Smooth muscle cell of the brain vasculature (primary cell): ENCODE data around the gene CNGA4.
"Not testable (repeated sequence)": the region's sequence is repeated elsewhere in the genome, so short reads cannot be mapped to it uniquely, and the experiment has no call there.

ENCODE experiments used
- DNase-seq: peaks from one replicate; pipeline ENCODE4 v3.0.0-alpha.2; 2012; ENCODE audit warnings: low read depth, low spot score

CNGA4 gene

DNA sequence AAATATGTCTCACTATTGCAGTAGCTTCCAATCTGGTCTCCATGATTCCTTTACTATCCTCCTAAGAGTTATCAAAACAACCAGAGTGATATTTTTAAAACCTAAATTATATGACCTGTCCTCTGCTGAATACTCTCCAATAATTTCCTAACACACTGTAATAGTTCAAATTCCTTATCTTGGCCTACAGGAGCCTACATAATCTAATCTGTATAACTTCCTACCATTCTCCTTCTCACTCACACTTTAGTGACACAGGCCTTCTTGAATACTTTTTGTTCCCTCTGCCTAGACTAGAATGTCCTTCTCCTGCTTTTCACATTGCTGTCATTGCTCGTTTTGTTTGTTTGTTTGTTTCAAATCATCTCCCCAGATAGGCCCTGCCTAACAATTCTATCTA, 13.9 kb upstream of the CNGA4 start:
- DNase-seq, result no peak

DNA sequence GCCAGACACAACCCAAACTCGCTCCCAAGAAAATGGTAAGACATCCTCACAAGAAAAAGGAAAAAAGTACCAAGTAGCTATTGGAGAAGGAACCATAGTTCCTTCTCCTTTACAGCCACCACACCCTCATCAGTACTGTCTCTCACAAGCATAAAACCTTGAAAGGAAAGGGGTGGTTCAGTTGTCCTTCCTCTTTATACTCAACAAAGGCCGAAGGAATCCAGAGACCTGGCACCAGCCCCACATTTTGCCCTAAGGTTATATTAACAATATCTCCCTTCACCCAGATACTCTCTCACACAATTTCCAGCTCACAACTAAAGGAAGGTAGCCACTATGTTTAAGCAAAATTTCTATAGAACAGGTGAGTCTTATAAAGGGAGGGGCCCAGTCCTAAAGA, 13.0 kb upstream of the CNGA4 start:
- DNase-seq, result no peak

DNA sequence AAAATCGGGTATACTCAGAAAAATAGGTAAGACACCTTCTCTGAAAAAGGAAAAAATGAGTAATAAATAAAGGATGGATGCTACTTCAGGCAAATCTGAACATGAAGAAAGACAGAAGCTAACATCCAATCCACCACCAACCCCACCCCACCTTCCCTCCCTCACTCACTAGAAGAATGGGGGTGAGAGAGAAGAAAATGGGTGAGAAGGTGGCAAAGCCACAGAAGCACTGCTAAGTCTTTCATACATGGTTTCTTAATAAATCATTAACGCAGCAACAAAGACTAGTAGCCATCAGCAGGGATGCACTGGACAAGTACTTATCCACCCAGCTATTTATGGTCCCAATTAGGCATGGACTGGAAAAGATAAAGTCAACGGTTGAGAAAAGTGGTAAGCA, 10.4 kb upstream of the CNGA4 start:
- DNase-seq, result no peak

DNA sequence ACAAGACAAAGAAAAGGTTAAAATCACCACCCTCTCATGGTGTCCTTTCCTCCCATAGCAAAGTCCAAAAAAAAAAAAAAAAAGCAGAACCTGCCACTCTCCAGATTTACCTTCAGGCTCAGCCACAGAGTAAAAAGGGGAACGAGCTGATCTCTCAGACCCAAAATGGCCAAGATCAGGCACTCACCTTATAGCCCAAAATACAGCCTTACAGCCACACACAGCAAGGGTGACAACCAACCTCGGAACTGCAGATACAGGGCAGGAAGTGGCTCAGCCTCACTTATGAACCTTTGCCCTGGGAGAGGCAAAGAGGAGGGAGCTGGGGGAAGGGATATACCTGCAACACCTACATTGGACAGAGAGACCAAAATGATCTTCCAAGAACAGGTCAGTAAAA, 9.0 kb upstream of the CNGA4 start:
- no peak for DNase-seq

DNA sequence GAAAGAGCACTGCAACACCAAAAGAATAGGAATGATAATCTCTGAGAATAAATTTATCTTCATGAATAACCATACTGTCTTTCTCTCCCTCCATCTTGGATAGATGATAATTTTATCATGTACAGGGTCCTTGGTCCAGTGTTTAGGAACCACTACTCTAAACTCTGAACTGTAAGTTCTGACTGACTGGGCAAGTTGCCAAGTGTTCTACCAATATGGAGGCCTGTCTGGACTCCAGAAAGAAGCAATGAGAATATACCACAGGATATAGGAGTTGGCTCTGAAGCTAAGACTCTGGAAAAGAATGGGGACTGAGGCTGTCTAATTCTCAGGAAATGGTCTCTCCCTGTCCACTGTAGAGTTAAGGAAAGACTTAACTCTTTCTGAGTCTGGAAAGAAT, 6.0 kb upstream of the CNGA4 start:
- no peak for DNase-seq

DNA sequence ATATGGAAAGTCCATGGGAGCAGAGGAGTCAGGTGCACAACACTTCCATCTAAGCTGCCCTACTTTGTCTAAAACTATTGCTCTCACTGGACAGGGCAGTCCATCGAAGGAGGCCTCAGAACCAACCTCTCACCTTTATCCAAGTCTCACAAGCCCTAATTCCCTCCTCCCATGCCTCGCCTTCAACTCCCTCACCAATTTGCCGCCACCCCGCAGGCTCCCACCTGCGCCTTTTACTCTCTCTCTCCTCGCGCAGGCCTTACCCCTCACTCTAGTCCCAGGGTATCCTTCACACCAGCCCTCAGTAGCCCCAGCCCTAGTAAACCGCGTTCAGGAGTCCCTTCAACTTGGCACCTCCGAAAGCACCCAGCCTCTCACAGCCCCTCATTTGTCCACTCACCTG, 4.9 kb upstream of the CNGA4 start:
- DNase-seq, result no peak

DNA sequence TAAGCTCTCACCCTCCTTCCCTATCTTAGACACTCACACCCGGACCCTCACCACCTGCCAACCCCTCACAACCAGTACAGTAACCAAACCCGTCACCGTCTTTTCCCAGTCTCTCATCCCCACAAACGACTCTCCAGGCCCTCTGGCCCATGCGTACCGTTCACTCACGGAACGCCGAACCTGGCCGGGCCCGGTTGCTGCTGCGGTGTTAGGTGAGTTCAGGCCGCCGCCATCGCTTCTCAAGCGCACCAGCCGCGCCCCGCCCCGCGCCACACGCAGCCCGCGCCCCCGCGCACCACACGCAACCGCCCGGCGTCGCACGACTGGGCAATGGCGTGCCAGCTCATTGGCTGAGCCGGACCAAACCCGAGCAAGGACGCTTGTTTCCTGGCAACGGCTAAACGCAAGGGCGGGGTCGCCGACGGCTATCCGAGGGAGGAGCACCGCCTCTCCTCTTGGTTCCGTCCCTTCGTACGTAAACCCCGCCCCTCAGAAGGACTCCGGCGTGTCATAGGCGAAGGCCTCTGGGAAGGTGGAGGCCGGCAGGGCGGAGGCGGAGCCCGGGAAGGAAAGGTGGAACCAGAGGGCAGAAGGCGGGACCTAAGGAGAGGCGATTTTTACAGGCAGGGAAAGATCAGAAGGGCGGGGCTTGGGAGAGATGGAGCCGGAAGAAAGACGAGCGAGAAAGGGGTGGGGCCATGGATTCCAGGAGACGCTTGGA, 4.3 kb upstream of the CNGA4 start, which contains the start of gene FHIP1B:
FHIP1B (minus strand) TSS at position 250 of the 721 bp plus-strand sequence. CDS start 10,120 bp downstream, outside the sequence.
- DNase-seq, result peak; percentile 99

DNA sequence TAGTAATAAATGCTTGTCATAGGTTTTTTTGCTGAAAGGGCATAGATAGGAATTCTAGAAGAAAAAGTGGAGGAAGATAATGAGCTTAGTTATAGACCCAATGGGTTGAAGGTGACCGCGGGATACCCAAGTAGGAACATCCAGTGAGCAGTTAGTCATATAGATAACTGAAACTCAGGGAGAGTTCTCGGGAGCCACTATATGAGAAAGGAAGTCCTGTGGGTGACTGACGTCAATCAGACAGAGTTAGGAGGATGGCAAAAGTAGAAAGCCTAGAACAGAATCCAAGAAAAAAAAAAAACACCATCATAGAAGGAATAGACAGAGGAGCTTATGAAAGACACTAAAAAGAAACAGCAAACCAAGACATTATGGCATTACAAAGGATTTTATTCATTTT, 1.6 kb upstream of the CNGA4 start:
- no peak for DNase-seq

DNA sequence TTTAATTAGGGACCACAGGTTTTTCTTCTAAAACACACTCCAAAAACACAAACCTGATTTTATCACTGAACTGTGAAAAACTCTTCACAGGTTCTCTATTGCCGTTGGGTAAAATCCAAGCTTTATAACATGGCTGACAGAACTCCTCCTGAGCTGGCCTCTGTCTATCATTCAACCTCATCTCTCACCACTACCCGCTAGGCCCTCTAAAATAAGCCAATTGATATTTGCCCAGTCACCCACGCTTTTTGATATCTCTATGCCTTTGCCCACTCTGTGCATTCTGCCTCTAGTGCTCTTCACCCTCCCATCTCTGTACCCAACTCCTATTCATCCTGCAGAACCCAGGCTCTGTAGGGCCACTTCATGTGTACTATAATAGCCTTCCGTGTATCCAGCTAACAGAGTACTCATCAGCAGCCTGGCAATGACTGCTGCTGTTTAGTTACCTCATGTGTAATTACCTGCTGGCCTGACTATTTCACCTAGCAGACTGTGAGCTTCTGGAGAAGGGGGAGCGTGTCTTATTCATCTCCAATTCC, 1.1 kb upstream of the CNGA4 start:
- DNase-seq, result no peak

DNA sequence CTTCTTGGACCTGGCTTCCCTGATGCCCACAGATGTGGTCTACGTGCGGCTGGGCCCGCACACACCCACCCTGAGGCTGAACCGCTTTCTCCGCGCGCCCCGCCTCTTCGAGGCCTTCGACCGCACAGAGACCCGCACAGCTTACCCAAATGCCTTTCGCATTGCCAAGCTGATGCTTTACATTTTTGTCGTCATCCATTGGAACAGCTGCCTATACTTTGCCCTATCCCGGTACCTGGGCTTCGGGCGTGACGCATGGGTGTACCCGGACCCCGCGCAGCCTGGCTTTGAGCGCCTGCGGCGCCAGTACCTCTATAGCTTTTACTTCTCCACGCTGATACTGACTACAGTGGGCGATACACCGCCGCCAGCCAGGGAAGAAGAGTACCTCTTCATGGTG, 1.2 kb downstream of the CNGA4 start:
- DNase-seq, result no peak

DNA sequence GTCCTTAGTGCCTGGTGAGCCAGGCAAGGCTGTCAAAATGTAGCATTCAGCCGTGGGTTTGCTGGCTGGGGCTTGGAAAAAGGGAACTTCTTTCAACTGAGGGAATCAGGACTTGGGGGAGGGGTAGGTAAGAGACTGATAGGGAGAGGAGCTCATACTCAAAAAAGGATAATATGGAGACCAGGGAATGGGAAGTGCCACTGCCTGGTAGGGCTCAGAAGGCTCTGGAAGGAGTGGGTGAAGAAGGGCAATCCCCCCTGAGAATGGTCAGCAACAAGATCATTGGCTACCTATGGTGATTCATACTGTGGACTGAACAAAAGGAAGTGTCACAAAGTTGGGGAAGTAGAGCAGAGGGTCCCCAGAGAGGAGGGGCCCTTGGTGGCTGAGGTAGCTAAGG, 1.9 kb downstream of the CNGA4 start:
- DNase-seq, result no peak

DNA sequence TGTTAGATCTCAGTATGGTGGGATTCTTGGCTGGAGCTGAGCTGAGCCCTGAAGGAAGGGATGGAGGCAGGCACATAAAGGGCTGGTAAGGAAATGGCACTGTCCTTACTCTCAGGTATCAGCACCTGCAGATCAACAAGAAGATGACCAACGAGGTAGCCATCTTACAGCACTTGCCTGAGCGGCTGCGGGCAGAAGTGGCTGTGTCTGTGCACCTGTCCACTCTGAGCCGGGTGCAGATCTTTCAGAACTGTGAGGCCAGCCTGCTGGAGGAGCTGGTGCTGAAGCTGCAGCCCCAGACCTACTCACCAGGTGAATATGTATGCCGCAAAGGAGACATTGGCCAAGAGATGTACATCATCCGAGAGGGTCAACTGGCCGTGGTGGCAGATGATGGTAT, 2.4 kb downstream of the CNGA4 start:
- no peak for DNase-seq

DNA sequence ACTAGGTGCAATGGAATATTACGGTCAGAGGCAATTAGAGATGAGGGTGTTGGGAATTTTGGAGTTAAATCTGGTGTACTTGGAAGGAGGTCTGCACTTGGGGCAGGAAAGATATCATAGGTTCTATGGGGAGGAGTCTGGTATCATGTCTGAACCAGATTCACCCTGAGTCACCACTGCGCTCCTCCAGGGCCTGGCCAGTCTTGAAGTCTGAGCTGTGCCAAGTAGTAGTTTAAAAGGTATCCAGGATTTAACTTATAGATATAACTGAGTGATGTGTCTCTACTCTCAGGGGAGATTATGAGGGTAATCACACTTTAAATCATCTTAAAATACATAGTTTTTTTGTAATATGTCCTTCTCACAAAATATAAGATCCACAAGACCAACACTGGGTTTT, 6.6 kb downstream of the CNGA4 start:
- no peak for DNase-seq

DNA sequence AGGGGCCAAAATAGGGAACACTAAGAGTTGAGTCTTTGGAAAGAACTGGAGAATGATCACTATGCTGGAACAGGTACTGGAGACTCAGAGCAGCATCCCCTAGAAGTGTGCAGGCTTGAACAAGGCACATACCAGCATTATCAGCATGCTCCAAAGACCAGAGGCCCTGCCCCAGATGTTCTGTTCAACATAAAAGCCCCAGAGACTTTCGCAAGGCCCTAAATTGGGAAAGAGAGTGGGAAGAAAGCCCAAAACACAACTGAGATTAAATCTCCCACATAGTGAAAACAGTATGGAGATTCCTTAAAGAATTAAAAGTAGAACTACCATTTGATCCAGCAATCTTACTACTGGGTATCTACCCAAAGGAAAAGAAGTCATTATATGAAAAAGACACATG, 9.4 kb downstream of the CNGA4 start:
- DNase-seq, result no peak

DNA sequence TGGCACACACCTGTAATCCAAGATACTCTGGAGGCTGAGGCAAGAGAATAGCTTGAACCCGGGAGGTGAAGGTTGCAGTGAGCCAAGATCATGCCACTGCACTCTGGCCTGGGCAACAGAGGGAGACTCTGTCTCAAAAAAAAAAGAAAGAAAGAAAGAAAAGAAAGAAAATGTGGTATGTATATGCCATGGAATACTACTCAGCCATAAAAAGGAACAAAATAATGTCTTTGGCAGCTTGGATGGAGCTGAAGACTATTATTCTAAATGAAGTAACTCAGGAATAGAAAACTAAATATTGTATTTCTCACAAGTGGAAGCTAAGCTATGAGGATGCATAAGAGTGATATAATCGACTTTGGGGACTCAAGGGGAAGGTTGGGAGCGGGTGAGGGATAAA, 10.0 kb downstream of the CNGA4 start:
- not testable (repeated sequence) for DNase-seq

DNA sequence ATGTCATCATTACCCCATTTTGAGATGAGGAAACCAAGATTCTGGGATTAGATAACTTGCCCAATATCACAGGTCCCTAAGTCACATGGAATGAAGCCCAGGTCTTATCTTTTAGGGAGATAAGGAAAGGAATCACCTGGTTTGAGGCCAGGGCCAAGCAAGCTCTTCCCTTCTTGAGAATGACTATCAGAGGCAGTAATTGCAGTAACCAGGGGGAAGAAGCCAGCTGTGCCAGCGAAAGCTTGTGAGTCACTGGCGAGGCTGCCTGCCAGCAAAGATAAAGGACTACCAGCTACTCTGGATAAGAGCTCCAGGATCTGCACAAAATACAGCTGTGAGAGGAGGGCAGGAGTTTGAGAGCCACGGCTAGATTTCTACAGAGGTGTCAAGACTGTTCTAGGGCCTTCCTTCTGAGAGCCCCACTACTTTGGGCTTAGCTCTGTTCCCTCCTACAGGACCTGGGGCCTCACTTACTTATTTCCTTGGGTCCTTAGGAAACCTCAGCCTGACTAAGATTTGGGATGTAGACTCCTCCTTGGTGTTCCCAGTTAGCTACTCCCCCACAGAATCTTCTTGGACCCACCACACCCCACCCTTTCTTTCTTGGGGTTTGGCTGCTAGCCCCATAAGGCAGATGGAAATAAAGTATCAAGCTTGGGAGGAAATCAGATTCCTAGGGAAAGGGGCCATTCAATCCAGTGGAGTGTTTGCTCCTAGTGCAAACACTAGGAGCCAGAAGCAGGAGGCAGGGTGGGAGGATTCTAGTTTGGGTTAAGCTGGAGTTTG, 11.1 kb downstream of the CNGA4 start:
- DNase-seq, result no peak

DNA sequence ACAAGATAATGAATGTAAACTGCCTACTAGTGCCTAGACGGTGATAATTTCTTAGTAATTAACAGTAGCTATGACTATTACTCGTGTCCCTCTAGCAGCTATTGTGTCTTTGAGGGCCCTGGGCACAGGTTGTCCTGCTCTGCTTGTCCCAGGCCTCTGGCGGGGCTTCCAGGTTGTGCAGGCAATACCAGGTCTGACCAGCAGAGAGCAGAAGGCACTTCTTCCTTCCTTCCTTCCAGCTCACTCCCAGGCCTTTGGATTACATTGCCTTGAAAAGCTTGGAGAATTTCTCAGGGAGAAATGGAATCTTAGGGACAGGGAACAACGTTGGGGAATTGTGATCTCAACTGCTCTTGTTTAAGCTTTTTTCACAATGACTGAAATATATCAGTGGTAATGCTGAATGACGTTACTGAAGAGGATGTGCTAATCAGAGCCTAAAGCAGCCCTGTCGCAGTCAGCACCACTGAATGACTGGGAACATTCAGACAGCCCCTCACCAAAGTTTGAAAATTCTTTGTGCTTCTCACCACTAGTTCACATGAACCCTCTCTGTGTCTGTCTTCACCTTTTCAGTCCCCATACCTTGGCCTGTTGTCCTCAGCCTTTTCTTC, 12.3 kb downstream of the CNGA4 start:
- peak; percentile 26 for DNase-seq

DNA sequence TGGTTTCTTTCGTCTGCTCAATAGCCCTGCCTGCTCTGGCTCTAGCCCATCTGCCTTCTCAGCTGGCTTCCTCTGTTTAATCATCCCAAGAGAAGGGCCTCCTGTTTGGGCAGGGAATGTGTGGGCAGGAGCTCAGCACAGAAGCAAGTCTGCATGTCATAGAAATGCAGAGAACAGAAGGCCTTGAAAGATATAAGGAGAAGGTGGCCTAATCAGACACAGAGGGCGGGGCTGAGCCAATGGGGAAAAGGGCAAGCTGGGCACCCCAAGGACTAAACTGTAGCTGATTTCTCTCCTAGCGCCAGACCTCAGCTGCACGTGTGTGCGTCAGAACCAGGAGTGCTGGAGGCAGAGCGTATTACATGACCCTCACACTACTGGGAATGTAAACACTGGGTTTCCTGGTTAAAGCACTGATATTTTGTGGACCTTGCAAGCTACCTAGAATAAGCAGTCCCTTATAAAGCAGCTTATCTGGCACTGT, 13.1 kb downstream of the CNGA4 start:
- no peak for DNase-seq

DNA sequence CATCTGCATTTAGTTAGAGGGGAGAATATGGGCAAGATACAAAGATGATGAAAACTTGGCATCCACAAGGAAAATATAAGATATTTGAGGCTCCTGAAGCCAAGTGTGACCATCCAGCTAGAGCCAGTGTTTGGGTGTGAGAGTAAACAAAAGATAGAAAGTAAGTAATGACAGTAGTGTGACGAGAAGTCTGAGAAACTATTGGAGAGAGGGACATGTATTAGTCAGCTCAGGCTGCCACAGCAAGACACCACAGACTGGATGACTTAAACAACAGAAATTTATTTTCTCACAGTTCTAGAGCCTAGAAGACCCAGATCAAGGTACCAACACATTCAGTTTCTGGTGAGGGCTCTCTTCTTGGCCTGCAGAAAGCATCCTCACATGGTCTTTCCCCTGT, 14.3 kb downstream of the CNGA4 start:
- no peak for DNase-seq

DNA sequence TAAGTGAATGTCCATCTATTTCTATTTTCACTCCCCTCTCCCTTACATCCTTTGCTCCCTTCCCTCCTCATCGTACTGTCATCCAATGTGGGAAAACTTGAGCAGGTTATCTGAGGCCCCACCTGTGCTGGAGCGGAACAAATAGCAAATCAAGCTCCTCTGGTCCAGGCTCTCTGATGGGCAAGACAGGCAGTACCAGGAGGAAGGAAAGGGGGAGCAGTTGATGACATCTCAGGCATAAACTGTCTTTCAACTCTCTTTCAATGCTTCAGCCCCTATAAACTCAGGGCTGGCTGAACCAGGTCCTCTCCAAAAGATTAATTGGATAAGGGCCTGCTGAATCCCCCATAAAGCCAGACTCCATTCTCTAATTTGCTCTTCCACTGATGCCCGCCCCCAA, 19.3 kb downstream of the CNGA4 start:
- no peak for DNase-seq

DNA sequence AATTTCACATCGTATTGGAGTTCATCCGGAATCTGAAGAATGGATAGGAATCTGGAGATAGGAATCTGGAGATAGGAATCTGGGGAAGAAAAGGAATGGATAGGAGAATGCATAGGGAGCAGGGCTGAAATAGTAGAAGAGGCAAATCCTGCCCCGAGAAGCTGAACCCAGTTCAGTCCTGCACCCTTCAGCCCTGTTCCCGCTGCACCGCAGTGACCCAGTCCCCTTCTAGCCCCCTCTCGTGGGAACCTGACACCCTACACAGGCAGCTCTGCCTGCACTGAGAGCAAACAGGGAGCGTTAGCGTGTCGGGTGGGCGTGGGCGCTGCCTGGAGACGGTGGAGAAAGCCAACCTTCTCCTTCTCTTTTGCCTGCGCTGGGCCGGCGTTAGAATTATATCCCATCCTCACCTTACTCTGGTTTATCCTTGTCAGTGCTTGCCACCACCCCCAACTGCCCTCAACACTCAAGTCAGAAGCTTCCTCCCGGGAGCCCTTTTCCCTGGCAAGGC, 19.7 kb downstream of the CNGA4 start:
- no peak for DNase-seq

DNA sequence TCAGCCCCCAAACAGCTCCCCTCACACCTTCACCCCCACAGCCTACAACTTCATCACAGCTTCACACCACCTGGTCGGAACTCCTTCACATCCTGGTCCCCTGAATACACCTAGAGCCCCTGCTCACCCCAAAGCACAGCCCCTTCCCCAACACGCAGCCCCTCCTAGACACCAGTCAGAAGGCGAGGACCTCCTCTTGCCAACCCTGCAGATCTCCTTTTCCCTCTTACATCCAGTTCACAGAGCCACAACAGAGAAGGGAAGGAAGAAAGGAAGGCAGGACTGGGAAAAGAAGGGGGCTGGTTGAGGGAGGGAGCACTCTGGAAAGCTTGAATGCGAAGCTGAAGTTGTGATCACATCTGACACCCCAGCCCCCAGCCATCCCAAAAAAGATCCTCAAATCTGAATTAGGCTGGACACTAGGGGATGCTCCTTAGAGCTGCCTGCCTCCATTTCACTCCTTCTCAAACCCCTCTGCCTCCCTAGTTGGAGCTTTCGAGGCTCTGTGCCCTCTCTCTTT, 21.4 kb downstream of the CNGA4 start:
- DNase-seq, result no peak
